CD4-positive, alpha-beta memory T cell (primary cell): Measurements from ENCODE around the gene NHERF1. TPM values are rescaled to one million over a fixed set of nuclear protein-coding genes. Genes with fewer than 3 reads are reported as not detected.

Source experiments
- CTCF ChIA-PET: fragments of 350-600 bp; sonication (Branson Sonifier 250); formaldehyde crosslinking; loops from one replicate; lab custom pipeline; 2021; ENCODE audit warnings: inconsistent platforms; ENCODE audit not compliant: partially characterized antibody; lab: Charles Lee
- POLR2A ChIA-PET: fragments of 350-600 bp; sonication (Branson Sonifier 250); formaldehyde crosslinking; loops from one replicate; lab custom pipeline; 2021; ENCODE audit not compliant: partially characterized antibody; lab: Charles Lee
- DNase-seq, 5 donors: peaks; one replicate each; pipeline versions ENCODE4 v3.0.0 to v3.0.0-alpha.2; 2020 to 2022; ENCODE audit warnings: mixed read lengths in 1 of 5
- H3K27ac ChIP-seq: one replicate; pipeline ENCODE4 v1.7.0; 2013; ENCODE audit warnings: low read depth, low read length
- H3K27me3 ChIP-seq: 2 replicates; pipeline ENCODE4 v1.7.0; 2013; ENCODE audit warnings: mild to moderate bottlenecking, low read length, moderate library complexity; ENCODE audit not compliant: insufficient read depth
- H3K36me3 ChIP-seq: 2 replicates; pipeline ENCODE4 v1.7.0; 2013; ENCODE audit warnings: mild to moderate bottlenecking, low read length, moderate library complexity; ENCODE audit not compliant: insufficient read depth
- H3K4me1 ChIP-seq: 2 replicates; pipeline ENCODE4 v1.7.0; 2013; ENCODE audit warnings: mild to moderate bottlenecking, low read length, moderate library complexity; ENCODE audit not compliant: insufficient read depth
- H3K4me3 ChIP-seq, 2 donors: one replicate each; pipeline ENCODE4 v1.7.0; 2013; ENCODE audit warnings: low read length in 2 of 2, mild to moderate bottlenecking in 1 of 2
- H3K9me3 ChIP-seq, 2 donors: one replicate each; pipeline ENCODE4 v1.7.0; 2013; ENCODE audit warnings: low read length in 2 of 2, control low read depth in 1 of 2; ENCODE audit not compliant: control insufficient read depth in 1 of 2
- H3K27ac Mint-ChIP-seq, 7 donors: one replicate each; pipeline ENCODE4 v1.8.0; 2020 to 2021; ENCODE audit warnings: mixed read lengths in 7 of 7, mild to moderate bottlenecking in 6 of 7, inconsistent platforms in 3 of 7, moderate library complexity in 3 of 7
- H3K27me3 Mint-ChIP-seq, 2 donors: one replicate each; pipeline ENCODE4 v1.8.0; 2020 to 2021; ENCODE audit warnings: mixed read lengths in 2 of 2
- H3K36me3 Mint-ChIP-seq, 2 donors: one replicate each; pipeline ENCODE4 v1.8.0; 2020 to 2021; ENCODE audit warnings: mixed read lengths in 2 of 2, inconsistent platforms in 1 of 2, mild to moderate bottlenecking in 1 of 2
- H3K4me1 Mint-ChIP-seq, 4 donors: one replicate each; pipeline ENCODE4 v1.8.0; 2020 to 2021; ENCODE audit warnings: mixed read lengths in 4 of 4, mild to moderate bottlenecking in 1 of 4
- H3K4me3 Mint-ChIP-seq, 8 donors: one replicate each; pipeline ENCODE4 v1.8.0; 2020 to 2021; ENCODE audit warnings: mixed read lengths in 8 of 8, mild to moderate bottlenecking in 7 of 8, moderate library complexity in 6 of 8, inconsistent platforms in 3 of 8
- H3K9me3 Mint-ChIP-seq, 8 donors: one replicate each; pipeline ENCODE4 v1.8.0; 2020 to 2021; ENCODE audit warnings: mixed read lengths in 8 of 8, mild to moderate bottlenecking in 5 of 8, inconsistent platforms in 3 of 8, moderate library complexity in 1 of 8
- intact Hi-C: fragments of 100-400 bp; cut with micrococcal nuclease; formaldehyde crosslinking; loops from one replicate; pipeline ENCODE4 v1.15.1; 2023
- polyA plus RNA-seq, 2 donors: library from polyadenylated mRNA; unstranded; fragments of 300-500 nt; fragmentation: Illumina TruSeq; gene quantifications; one replicate each; pipeline ENCODE4 v1.2.3, GENCODE V29; 2021
- total RNA-seq, 2 experiments: library from RNA; stranded (reverse); gene quantifications; one replicate each; pipeline ENCODE4 v1.2.3, GENCODE V29; 2021

NHERF1 gene
- total and polyA plus RNA-seq, 4 experiments from 2014 or later, result 202 to 448 (median 267) TPM

GRCh38 chr17:74795327-74796020 is 47.0 kb downstream of the NHERF1 start:
- intact Hi-C loops, result no loop called here
- Histone ChIP-seq H3K27me3 (no peaks in the 10 kb centered on the region), H3K9me3 (no peaks in the 10 kb centered on the region), H3K27ac (no peak overlapping the region), H3K36me3 (peaks cover 50% of the 10 kb centered on the region), H3K4me3 (no peak overlapping the region), H3K4me1 (peaks cover 14% of the 10 kb centered on the region)
- no peak for DNase-seq
- Mint-ChIP-seq H3K9me3 (peaks cover 0 to 2% (median 0%) of the 10 kb centered on the region in 8 donors), H3K27ac (no peak overlapping the region), H3K36me3 (peaks cover 60 to 66% of the 10 kb centered on the region in 2 donors), H3K27me3 (no peaks in the 10 kb centered on the region), H3K4me1 (peaks cover 8 to 18% (median 12%) of the 10 kb centered on the region in 4 donors), H3K4me3 (no peak overlapping the region)
- CTCF ChIA-PET, result interaction anchor here (0.7 to 9.7 kb wide), 3 partner anchors 61 to 138 kb away, joined by 3 to 127 read pairs (median 3); no protein-coding TSS in a partner anchor
- POLR2A ChIA-PET, result no interaction called here

GRCh38 chr17:74796211-74796610 is 47.8 kb downstream of the NHERF1 start:
- ChIA-PET CTCF (interaction anchor here (0.7 to 9.7 kb wide), 2 partner anchors 68 to 139 kb away, joined by 3 to 127 read pairs; no protein-coding TSS in a partner anchor), POLR2A (no interaction called here)
- intact Hi-C loops, result no loop called here
- H3K4me3 ChIP-seq, result no peak overlapping the region
- H3K9me3 Mint-ChIP-seq, result peaks cover 0 to 2% (median 0%) of the 10 kb centered on the region in 8 donors
- H3K27me3 Mint-ChIP-seq, result no peaks in the 10 kb centered on the region
- H3K36me3 Mint-ChIP-seq, result peaks cover 61 to 65% of the 10 kb centered on the region in 2 donors
- peaks cover 4 to 10% (median 6%) of the 10 kb centered on the region in 4 donors for H3K4me1 Mint-ChIP-seq
- H3K27ac Mint-ChIP-seq, result no peak overlapping the region
- H3K36me3 ChIP-seq, result peaks cover 52% of the 10 kb centered on the region
- H3K9me3 ChIP-seq, result no peaks in the 10 kb centered on the region
- H3K27me3 ChIP-seq, result no peaks in the 10 kb centered on the region
- H3K4me3 Mint-ChIP-seq, result no peak overlapping the region
- no peak overlapping the region for H3K27ac ChIP-seq
- DNase-seq, result no peak
- peaks cover 6% of the 10 kb centered on the region for H3K4me1 ChIP-seq

- Histone ChIP-seq H3K36me3 (peaks cover 58% of the 10 kb centered on the region), H3K27me3 (no peaks in the 10 kb centered on the region), H3K9me3 (no peaks in the 10 kb centered on the region), H3K4me3 (no peak overlapping the region), H3K4me1 (no peaks in the 10 kb centered on the region), H3K27ac (no peak overlapping the region)
- no peak for DNase-seq
- Mint-ChIP-seq H3K4me1 (peaks cover 0 to 5% (median 1%) of the 10 kb centered on the region in 4 donors), H3K9me3 (no peaks in the 10 kb centered on the region), H3K27me3 (no peaks in the 10 kb centered on the region), H3K4me3 (no peak overlapping the region), H3K27ac (no peak overlapping the region), H3K36me3 (peaks cover 58 to 66% of the 10 kb centered on the region in 2 donors)
- CTCF ChIA-PET, result interaction anchor here (1.2 to 9.7 kb wide), 2 partner anchors 17 to 68 kb away, joined by 3 to 127 read pairs; no protein-coding TSS in a partner anchor
- POLR2A ChIA-PET, result no interaction called here
- intact Hi-C loops, result no loop called here
Measured at GRCh38 chr17:74796866-74797265, 48.4 kb downstream of the NHERF1 start.

GRCh38 chr17:74797824-74798223 is 49.4 kb downstream of the NHERF1 start:
- no peak for DNase-seq
- POLR2A ChIA-PET, result no interaction called here
- intact Hi-C loops, result no loop called here
- H3K27me3 ChIP-seq, result no peaks in the 10 kb centered on the region
- CTCF ChIA-PET, result interaction anchor here (1.2 to 9.7 kb wide), 2 partner anchors 18 to 67 kb away, joined by 3 to 127 read pairs; no protein-coding TSS in a partner anchor
- Mint-ChIP-seq H3K4me1 (peaks cover 0 to 2% (median under 1%) of the 10 kb centered on the region in 4 donors), H3K9me3 (no peaks in the 10 kb centered on the region), H3K27ac (no peak overlapping the region), H3K36me3 (peaks cover 57 to 70% of the 10 kb centered on the region in 2 donors), H3K27me3 (no peaks in the 10 kb centered on the region), H3K4me3 (no peak overlapping the region)
- no peak overlapping the region for H3K27ac ChIP-seq
- no peaks in the 10 kb centered on the region for H3K4me1 ChIP-seq
- H3K36me3 ChIP-seq, result peaks cover 65% of the 10 kb centered on the region
- H3K4me3 ChIP-seq, result no peak overlapping the region
- no peaks in the 10 kb centered on the region for H3K9me3 ChIP-seq

GRCh38 chr17:74798239-74798707 is 49.8 kb downstream of the NHERF1 start:
- H3K4me1 ChIP-seq, result no peaks in the 10 kb centered on the region
- H3K27ac ChIP-seq, result no peak overlapping the region
- DNase-seq, result no peak
- no peaks in the 10 kb centered on the region for H3K9me3 ChIP-seq
- peaks cover 0 to 2% (median under 1%) of the 10 kb centered on the region in 4 donors for H3K4me1 Mint-ChIP-seq
- H3K36me3 Mint-ChIP-seq, result peaks cover 56 to 67% of the 10 kb centered on the region in 2 donors
- ChIA-PET POLR2A (no interaction called here), CTCF (interaction anchor here (9.7 kb wide), 1 partner anchor 66 kb away, joined by 127 read pairs; no protein-coding TSS in a partner anchor)
- intact Hi-C loops, result no loop called here
- H3K36me3 ChIP-seq, result peaks cover 65% of the 10 kb centered on the region
- H3K9me3 Mint-ChIP-seq, result no peaks in the 10 kb centered on the region
- H3K27ac Mint-ChIP-seq, result peak overlapping the region in 1 of 7 donors; percentile 66
- H3K4me3 ChIP-seq, result no peak overlapping the region
- H3K4me3 Mint-ChIP-seq, result no peak overlapping the region
- no peaks in the 10 kb centered on the region for H3K27me3 Mint-ChIP-seq
- H3K27me3 ChIP-seq, result no peaks in the 10 kb centered on the region

- H3K9me3 Mint-ChIP-seq, result no peaks in the 10 kb centered on the region
- no peaks in the 10 kb centered on the region for H3K4me1 ChIP-seq
- H3K36me3 Mint-ChIP-seq, result peaks cover 59 to 68% of the 10 kb centered on the region in 2 donors
- no peak overlapping the region for H3K4me3 Mint-ChIP-seq
- no peak for DNase-seq
- no peaks in the 10 kb centered on the region for H3K9me3 ChIP-seq
- POLR2A ChIA-PET, result no interaction called here
- CTCF ChIA-PET, result no interaction called here
- no peak overlapping the region for H3K27ac ChIP-seq
- H3K36me3 ChIP-seq, result peaks cover 59% of the 10 kb centered on the region
- no peaks in the 10 kb centered on the region for H3K27me3 Mint-ChIP-seq
- no peak overlapping the region for H3K27ac Mint-ChIP-seq
- peaks cover 0 to 2% (median under 1%) of the 10 kb centered on the region in 4 donors for H3K4me1 Mint-ChIP-seq
- no peak overlapping the region for H3K4me3 ChIP-seq
- intact Hi-C loops, result no loop called here
- H3K27me3 ChIP-seq, result no peaks in the 10 kb centered on the region
Measured at GRCh38 chr17:74799097-74799496, 50.7 kb downstream of the NHERF1 start.

GRCh38 chr17:74800531-74800930 is 52.1 kb downstream of the NHERF1 start:
- Mint-ChIP-seq H3K27me3 (no peaks in the 10 kb centered on the region), H3K27ac (no peak overlapping the region), H3K36me3 (peaks cover 54 to 64% of the 10 kb centered on the region in 2 donors), H3K9me3 (no peaks in the 10 kb centered on the region), H3K4me3 (no peak overlapping the region), H3K4me1 (peaks cover 0 to 1% (median 0%) of the 10 kb centered on the region in 4 donors)
- Histone ChIP-seq H3K27ac (no peak overlapping the region), H3K27me3 (no peaks in the 10 kb centered on the region), H3K4me1 (no peaks in the 10 kb centered on the region), H3K9me3 (no peaks in the 10 kb centered on the region), H3K36me3 (peaks cover 48% of the 10 kb centered on the region), H3K4me3 (no peak overlapping the region)
- POLR2A ChIA-PET, result no interaction called here
- no peak for DNase-seq
- CTCF ChIA-PET, result interaction anchor here (3.0 kb wide), 1 partner anchor 9 kb away, joined by 16 read pairs; no protein-coding TSS in a partner anchor
- intact Hi-C loops, result no loop called here
